Mesenchymal stem cell (in vitro differentiated cells and primary cell): ENCODE results near the gene ZNF608.

Experiments used
- DNase-seq: peaks from one replicate; pipeline ENCODE4 v3.0.0-alpha.2; 2013
- H2AFZ ChIP-seq: one replicate; pipeline ENCODE4 v1.6.1; 2013; ENCODE audit warnings: low read depth, mild to moderate bottlenecking, control low read depth, inconsistent platforms, low read length, moderate library complexity
- H2AK5ac ChIP-seq: 2 replicates; pipeline ENCODE4 v1.6.1; 2013; ENCODE audit warnings: low read length, moderate library complexity, mild to moderate bottlenecking, inconsistent platforms; ENCODE audit not compliant: severe bottlenecking
- H2BK120ac ChIP-seq: one replicate; pipeline ENCODE4 v1.6.1; 2013; ENCODE audit warnings: low read depth, mild to moderate bottlenecking, inconsistent platforms, low read length, moderate library complexity
- H2BK12ac ChIP-seq, 2 experiments: one replicate each; pipeline ENCODE4 v1.6.1; 2013; ENCODE audit warnings: inconsistent platforms in 2 of 2, low read length in 2 of 2, mild to moderate bottlenecking in 2 of 2, moderate library complexity in 2 of 2, control low read depth in 1 of 2
- H2BK15ac ChIP-seq: one replicate; pipeline ENCODE4 v1.6.1; 2013; ENCODE audit warnings: mild to moderate bottlenecking, low read depth, inconsistent platforms; ENCODE audit not compliant: poor library complexity, severe bottlenecking
- H2BK5ac ChIP-seq: 2 replicates; pipeline ENCODE4 v1.6.1; 2013; ENCODE audit warnings: low read depth, mild to moderate bottlenecking, low read length, control low read depth, inconsistent platforms; ENCODE audit not compliant: poor library complexity, severe bottlenecking
- H3K14ac ChIP-seq, 2 experiments: one replicate each; pipeline ENCODE4 v1.6.1; 2013; ENCODE audit warnings: inconsistent platforms in 2 of 2, low read length in 2 of 2, control low read depth in 1 of 2, mild to moderate bottlenecking in 1 of 2, moderate library complexity in 1 of 2
- H3K18ac ChIP-seq, 2 experiments: one replicate each; pipeline ENCODE4 v1.6.1; 2013; ENCODE audit warnings: inconsistent platforms in 2 of 2, low read length in 2 of 2, control low read depth in 1 of 2, low read depth in 1 of 2, mild to moderate bottlenecking in 1 of 2
- H3K23ac ChIP-seq, 2 experiments: one replicate each; pipeline ENCODE4 v1.6.1; 2013; ENCODE audit warnings: inconsistent platforms in 2 of 2, low read length in 2 of 2, mild to moderate bottlenecking in 2 of 2, moderate library complexity in 2 of 2, control low read depth in 1 of 2
- H3K27ac ChIP-seq: 2 replicates; pipeline ENCODE4 v1.5.1; 2013; ENCODE audit warnings: mild to moderate bottlenecking, moderate library complexity, low read length, control low read depth, inconsistent platforms; ENCODE audit not compliant: poor library complexity, severe bottlenecking
- H3K27me3 ChIP-seq, 2 experiments: 2 replicates each; pipeline versions ENCODE4 v1.6.1 to v1.7.0; 2013; ENCODE audit warnings: low read length in 2 of 2, mild to moderate bottlenecking in 2 of 2, moderate library complexity in 2 of 2, control low read depth in 1 of 2, inconsistent platforms in 1 of 2; ENCODE audit not compliant: control insufficient read depth in 1 of 2, insufficient read depth in 1 of 2
- H3K36me3 ChIP-seq, 2 experiments: 2 replicates each; pipeline versions ENCODE4 v1.6.1 to v1.7.0; 2013; ENCODE audit warnings: low read length in 2 of 2, control low read depth in 1 of 2, inconsistent platforms in 1 of 2, low read depth in 1 of 2, mild to moderate bottlenecking in 1 of 2; ENCODE audit not compliant: insufficient read depth in 2 of 2, control insufficient read depth in 1 of 2
- H3K4ac ChIP-seq, 2 experiments: one replicate each; pipeline ENCODE4 v1.6.1; 2013; ENCODE audit warnings: inconsistent platforms in 2 of 2, low read length in 2 of 2, mild to moderate bottlenecking in 2 of 2, moderate library complexity in 2 of 2, control low read depth in 1 of 2, low read depth in 1 of 2
- H3K4me1 ChIP-seq: 2 replicates; pipeline ENCODE4 v1.6.1; 2013; ENCODE audit warnings: low read depth, low read length, control low read depth; ENCODE audit not compliant: control insufficient read depth, insufficient read depth
- H3K4me2 ChIP-seq: 2 replicates; pipeline ENCODE4 v1.6.1; 2013; ENCODE audit warnings: low read length, mild to moderate bottlenecking, inconsistent platforms; ENCODE audit not compliant: poor library complexity, severe bottlenecking
- H3K4me3 ChIP-seq, 2 experiments: 2 replicates each; pipeline versions ENCODE4 v1.5.1 to v1.7.0; 2013; ENCODE audit warnings: low read length in 2 of 2, mild to moderate bottlenecking in 2 of 2, control low read depth in 1 of 2, low read depth in 1 of 2; ENCODE audit not compliant: insufficient read depth in 1 of 2
- H3K79me1 ChIP-seq: replicated peaks from 2 replicates; pipeline ENCODE4 v1.6.1; 2013; ENCODE audit warnings: mild to moderate bottlenecking, control low read depth, low read length, inconsistent platforms; ENCODE audit not compliant: poor library complexity, severe bottlenecking
- H3K9ac ChIP-seq: 2 replicates; pipeline ENCODE4 v1.7.0; 2013; ENCODE audit warnings: mild to moderate bottlenecking, low read length, moderate library complexity
- H3K9me3 ChIP-seq: 2 replicates; pipeline ENCODE4 v1.7.0; 2013; ENCODE audit warnings: mild to moderate bottlenecking, low read length; ENCODE audit not compliant: control insufficient read depth
- H4K8ac ChIP-seq: one replicate; pipeline ENCODE4 v1.6.1; 2013; ENCODE audit warnings: inconsistent platforms, mild to moderate bottlenecking, low read length, moderate library complexity
- H4K91ac ChIP-seq: one replicate; pipeline ENCODE4 v1.6.1; 2013; ENCODE audit warnings: mild to moderate bottlenecking, low read length, inconsistent platforms
- WGBS: methylation state at CpG from one replicate; pipeline ENCODE4 v1.1.7; 2013; ENCODE audit warnings: mixed read lengths; 5-methylcytosine and 5-hydroxymethylcytosine counted together

Gene ZNF608

GRCh38 chr5:124744170-124744971 is 2.1 kb downstream of the ZNF608 start:
- Histone ChIP-seq H3K9me3 (no peaks in the 10 kb centered on the region), H2BK5ac (peak overlapping the region; percentile 91), H2BK15ac (peak overlapping the region; percentile 60), H3K4me1 (peaks cover 2% of the 10 kb centered on the region), H2BK120ac (peak overlapping the region; percentile 75), H3K36me3 (no peaks in the 10 kb centered on the region), H4K91ac (peak overlapping the region; percentile 88), H2BK12ac (peak overlapping the region; percentile 49 to 76), H3K4me2 (peak overlapping the region; percentile 72), H3K23ac (peak overlapping the region; percentile 1 to 57), H3K27ac (peak overlapping the region; percentile 95), H4K8ac (peak overlapping the region; percentile 86), H3K27me3 (no peaks in the 10 kb centered on the region), H3K18ac (peak overlapping the region; percentile 92 to 97), H3K79me1 (no peaks in the 10 kb centered on the region), H3K4me3 (peak overlapping the region; percentile 74 to 83), H3K9ac (peak overlapping the region; percentile 95), H3K14ac (peak overlapping the region in 1 of 2 experiments; percentile 99), H3K4ac (peak overlapping the region; percentile 85 to 95), H2AFZ (no peak overlapping the region), H2AK5ac (peak overlapping the region; percentile 59)
- peak; percentile 52 for DNase-seq
- 27% methylated on average over 25 of the region's 27 CpGs for WGBS

DNA sequence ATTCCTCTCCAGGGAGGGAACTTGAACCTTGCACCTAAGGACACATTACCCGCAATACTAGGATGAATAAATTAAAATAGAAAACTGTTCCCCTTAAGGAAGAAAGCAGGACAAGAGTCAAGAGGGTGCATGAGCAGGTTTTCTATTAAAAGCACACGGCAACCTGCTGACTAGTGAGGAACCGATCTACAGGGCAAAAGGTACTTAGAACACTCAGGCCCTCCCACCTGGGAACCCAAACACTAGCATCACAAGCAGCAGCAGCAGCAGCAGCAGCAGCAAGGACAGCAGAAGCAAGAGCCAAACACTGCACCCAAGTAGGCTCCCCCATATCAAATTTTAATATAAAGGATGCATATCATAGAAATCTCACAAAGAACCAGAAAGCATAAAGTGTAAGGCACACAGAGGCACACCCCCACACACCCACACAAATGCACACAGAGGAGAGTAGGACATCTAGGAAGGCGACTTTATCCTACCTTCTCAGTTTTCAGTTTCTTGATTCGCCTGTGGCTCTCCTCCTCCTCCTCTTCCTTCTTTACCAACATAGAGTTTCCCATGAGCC is 2.8 kb downstream of the ZNF608 start:
- H3K4me2 ChIP-seq = peak overlapping the region; percentile 72

GRCh38 chr5:124742983-124743601 is 3.3 kb downstream of the ZNF608 start:
- H3K9ac ChIP-seq = peak overlapping the region; percentile 95
- H3K36me3 ChIP-seq = no peaks in the 10 kb centered on the region
- H2BK5ac ChIP-seq = peak overlapping the region; percentile 79
- H3K27ac ChIP-seq = peak overlapping the region; percentile 95
- H2AFZ ChIP-seq = no peak overlapping the region
- H3K9me3 ChIP-seq = no peaks in the 10 kb centered on the region
- WGBS = 14% methylated on average over 5 of the region's 8 CpGs
- no peak overlapping the region for H2BK15ac ChIP-seq
- H2BK120ac ChIP-seq = peak overlapping the region; percentile 39
- H3K4me2 ChIP-seq = peak overlapping the region; percentile 72
- H3K4me1 ChIP-seq = peaks cover 2% of the 10 kb centered on the region
- H3K18ac ChIP-seq = peak overlapping the region; percentile 72 to 79
- DNase-seq = peak; percentile 86
- H4K91ac ChIP-seq = no peak overlapping the region
- peak overlapping the region in 1 of 2 experiments; percentile 14 for H3K23ac ChIP-seq
- peak overlapping the region; percentile 11 to 39 for H2BK12ac ChIP-seq
- H3K79me1 ChIP-seq = no peaks in the 10 kb centered on the region
- no peaks in the 10 kb centered on the region for H3K27me3 ChIP-seq
- peak overlapping the region in 1 of 2 experiments; percentile 44 for H3K4ac ChIP-seq
- no peak overlapping the region for H4K8ac ChIP-seq
- H3K14ac ChIP-seq = no peak overlapping the region
- peak overlapping the region; percentile 24 for H2AK5ac ChIP-seq
- peak overlapping the region; percentile 33 to 83 for H3K4me3 ChIP-seq

More for the DNA sequence above, 2.8 kb downstream of the ZNF608 start:
- Histone ChIP-seq H3K4me1 (peaks cover 2% of the 10 kb centered on the region), H3K14ac (no peak overlapping the region), H3K9me3 (no peaks in the 10 kb centered on the region), H4K8ac (peak overlapping the region; percentile 86), H3K27me3 (no peaks in the 10 kb centered on the region), H3K27ac (peak overlapping the region; percentile 95), H3K18ac (peak overlapping the region; percentile 92 to 97), H2AFZ (no peak overlapping the region), H4K91ac (peak overlapping the region; percentile 88), H2BK15ac (no peak overlapping the region), H2BK12ac (peak overlapping the region; percentile 49 to 76), H3K23ac (peak overlapping the region; percentile 1 to 57), H2BK120ac (peak overlapping the region; percentile 75), H3K36me3 (no peaks in the 10 kb centered on the region), H3K9ac (peak overlapping the region; percentile 95), H2BK5ac (peak overlapping the region; percentile 91), H3K79me1 (no peaks in the 10 kb centered on the region), H3K4ac (peak overlapping the region; percentile 85 to 95), H3K4me3 (peak overlapping the region; percentile 74 to 83), H2AK5ac (no peak overlapping the region)
- no peak for DNase-seq
- 18% methylated on average over 4 of the region's 5 CpGs for WGBS

GRCh38 chr5:124742521-124742920 is 3.9 kb downstream of the ZNF608 start:
- no peak overlapping the region for H2BK15ac ChIP-seq
- no peak overlapping the region for H3K9ac ChIP-seq
- H2AK5ac ChIP-seq = no peak overlapping the region
- H3K14ac ChIP-seq = no peak overlapping the region
- H3K4ac ChIP-seq = no peak overlapping the region
- H3K36me3 ChIP-seq = no peaks in the 10 kb centered on the region
- no peak overlapping the region for H3K18ac ChIP-seq
- H3K4me2 ChIP-seq = peak overlapping the region; percentile 72
- peak overlapping the region in 1 of 2 experiments; percentile 83 for H3K4me3 ChIP-seq
- no peaks in the 10 kb centered on the region for H3K79me1 ChIP-seq
- no peak for DNase-seq
- H2BK120ac ChIP-seq = no peak overlapping the region
- no peaks in the 10 kb centered on the region for H3K9me3 ChIP-seq
- H2BK12ac ChIP-seq = no peak overlapping the region
- 50% methylated on average over 2 of the region's 4 CpGs for WGBS
- no peak overlapping the region for H4K8ac ChIP-seq
- no peak overlapping the region for H3K23ac ChIP-seq
- H2BK5ac ChIP-seq = no peak overlapping the region
- no peaks in the 10 kb centered on the region for H3K27me3 ChIP-seq
- peak overlapping the region; percentile 95 for H3K27ac ChIP-seq
- no peak overlapping the region for H4K91ac ChIP-seq
- no peak overlapping the region for H2AFZ ChIP-seq
- peaks cover 2% of the 10 kb centered on the region for H3K4me1 ChIP-seq
